K562 (cell line): ENCODE results near the gene FUT2. TPM values are rescaled to one million over a fixed set of nuclear protein-coding genes. Genes with fewer than 3 reads are reported as not detected.

ENCODE experiments used
- BDP1 ChIP-seq: IDR thresholded peaks from 3 replicates; pipeline ENCODE4 v1.6.1; 2011; ENCODE audit not compliant: insufficient read length, insufficient read depth
- BMI1 ChIP-seq: fragments of 150-350 bp; IDR thresholded peaks from 2 replicates; pipeline ENCODE4 v1.6.1; 2014; ENCODE audit warnings: low read length
- BRF2 ChIP-seq: IDR thresholded peaks from 3 replicates; pipeline ENCODE4 v1.6.1; 2011; ENCODE audit warnings: borderline replicate concordance, mild to moderate bottlenecking; ENCODE audit not compliant: insufficient read length, insufficient read depth
- CHD1 ChIP-seq: fragments of 200-600 bp; sonication (generic); IDR thresholded peaks from one replicate; pipeline ENCODE4 v1.6.1; 2012; ENCODE audit warnings: mild to moderate bottlenecking, moderate library complexity, low read length, inconsistent platforms
- CREB5 ChIP-seq: fragments of 250-450 bp; sonication (Bioruptor Pico); IDR thresholded peaks from 2 replicates; pipeline ENCODE4 v1.5.0; 2020; ENCODE audit warnings: mild to moderate bottlenecking
- ETS2 ChIP-seq: IDR thresholded peaks from 2 replicates; pipeline ENCODE4 v1.6.1; 2016; ENCODE audit warnings: borderline replicate concordance, missing genetic modification characterization, mild to moderate bottlenecking, moderate library complexity, missing compliant biosample characterization; ENCODE audit not compliant: poor library complexity, severe bottlenecking
- HIVEP1 ChIP-seq: fragments of 250-450 bp; sonication (Bioruptor Pico); IDR thresholded peaks from 2 replicates; pipeline ENCODE4 v1.4.0; 2020; ENCODE audit warnings: mild to moderate bottlenecking
- KDM1A ChIP-seq, 2 experiments: fragments of 450-650 bp; IDR thresholded peaks; 2 replicates each; pipeline ENCODE4 v1.6.1; 2016; ENCODE audit warnings: mild to moderate bottlenecking in 2 of 2
- NCOA1 ChIP-seq: fragments of 450-650 bp; IDR thresholded peaks from 2 replicates; pipeline ENCODE4 v1.6.1; 2016; ENCODE audit warnings: low read depth
- NKRF ChIP-seq: fragments of 450-650 bp; IDR thresholded peaks from 2 replicates; pipeline ENCODE4 v1.6.1; 2016; ENCODE audit warnings: borderline replicate concordance
- RREB1 ChIP-seq: fragments of 250-450 bp; sonication (Bioruptor Pico); IDR thresholded peaks from 2 replicates; pipeline ENCODE4 v1.4.0; 2020
- SAP30 ChIP-seq: fragments of 200-600 bp; sonication (generic); IDR thresholded peaks from 2 replicates; pipeline ENCODE4 v1.6.1; 2012; ENCODE audit warnings: borderline replicate concordance, low read depth, mild to moderate bottlenecking, moderate library complexity, low read length, control low read depth, inconsistent platforms; ENCODE audit not compliant: insufficient read depth, poor library complexity, severe bottlenecking
- VEZF1 ChIP-seq: fragments of 200-800 bp; sonication (Bioruptor generic); IDR thresholded peaks from 2 replicates; pipeline ENCODE4 v1.6.1; 2017; ENCODE audit warnings: missing genetic modification characterization, missing compliant biosample characterization
- ZNF507 ChIP-seq: conservative IDR thresholded peaks from 2 replicates; pipeline ENCODE4 v1.6.1; 2017; ENCODE audit warnings: missing genetic modification characterization, missing compliant biosample characterization
- ZNF830 ChIP-seq: fragments of 250-450 bp; sonication (Bioruptor Pico); IDR thresholded peaks from 2 replicates; pipeline ENCODE4 v1.5.0; 2021; ENCODE audit warnings: mild to moderate bottlenecking
- polyA plus RNA-seq, 8 experiments: library from polyadenylated mRNA; depleted of rRNA in 4 of 8; stranded (reverse) in 5 of 8; unstranded in 3 of 8; fragments of >200 nt; fragmentation: Nextera tagmentation in 2 of 8; fragmentation: Illumina TruSeq in 1 of 8; extraction: Ambion mirVana in 2 of 8; extraction: Trizol in 1 of 8; gene quantifications; 2 replicates each; pipeline versions ENCODE4 v1.2.1 to v1.2.3, GENCODE V29; 2011 to 2014; ENCODE audit warnings: inconsistent platforms in 1 of 8, missing spikeins in 1 of 8
- total RNA-seq, 7 experiments: library from RNA; depleted of rRNA in 6 of 7; stranded (reverse); fragments of >200 nt in 6 of 7; fragmentation: Illumina TruSeq in 2 of 7; extraction: Trizol in 2 of 7; gene quantifications; 2 replicates each; pipeline versions ENCODE4 v1.2.1 to v1.2.3, GENCODE V29; 2011 to 2021; ENCODE audit warnings: low replicate concordance in 1 of 7

Gene FUT2
- total and polyA plus RNA-seq, 9 of the 15 experiments (the other 6 are each of a cell fraction or from before 2014, with no cell fraction given): 0.03 to 0.04 TPM; not detected in 7

- TF ChIP-seq NKRF (peak; percentile 72), BRF2 (no peak), NCOA1 (peak; percentile 35; the same call in 1 of the 2 replicates), ZNF507 (no peak), BMI1 (no peak), KDM1A (IDR thresholded peaks at IDR 0.05) (peak; percentile 31 to 91; a peak in 3 of 4 replicates), VEZF1 (CRISPR knock-in tag) (peak; percentile 99), ETS2 (tag) (no peak), ZNF830 (CRISPR knock-in tag) (no peak), HIVEP1 (0 out of 2 replicates have a peak, but pooled peaks have one; percentile 56), SAP30 (no peak), BDP1 (no peak), CREB5 (CRISPR knock-in tag) (no peak), RREB1 (no peak; the same call in 1 of the 2 replicates), CHD1 (no peak)
Observed at GRCh38 chr19:48646001-48646721, 49.6 kb upstream of the FUT2 start, which contains the start of gene CA11 (continued).
